ENCODE data around the gene SEPTIN2.

SEPTIN2 gene

GRCh38 chr2:241334813-241335212 lies 19.1 kb downstream of the SEPTIN2 start:
- DNase-seq (ENCODE audit: low read depth): no peak
- no peak for TF ChIP-seq CTCF (IDR thresholded peaks at IDR 0.05; ENCODE audit: low read length, missing control alignments)
- no peak overlapping the region for H3K4me3 ChIP-seq (replicated peaks; ENCODE audit: low read depth, low read length)

- no peak overlapping the region for H3K4me3 ChIP-seq (replicated peaks; ENCODE audit: low read depth, low read length)
- DNase-seq (ENCODE audit: low read depth): peak; percentile 29
- no peak for TF ChIP-seq CTCF (IDR thresholded peaks at IDR 0.05; ENCODE audit: low read length, missing control alignments)
Measured at GRCh38 chr2:241339839-241340630, 24.3 kb downstream of the SEPTIN2 start.

- H3K4me3 ChIP-seq (replicated peaks; ENCODE audit: low read depth, low read length): no peak overlapping the region
- TF ChIP-seq CTCF (IDR thresholded peaks at IDR 0.05; ENCODE audit: low read length, missing control alignments): no peak
- DNase-seq (ENCODE audit: low read depth): no peak
Measured at GRCh38 chr2:241340631-241341163, 25.0 kb downstream of the SEPTIN2 start.

GRCh38 chr2:241344925-241345651 lies 29.4 kb downstream of the SEPTIN2 start:
- DNase-seq (ENCODE audit: low read depth): peak; percentile 21
- TF ChIP-seq CTCF (IDR thresholded peaks at IDR 0.05; ENCODE audit: low read length, missing control alignments): no peak
- no peak overlapping the region for H3K4me3 ChIP-seq (replicated peaks; ENCODE audit: low read depth, low read length)

GRCh38 chr2:241349941-241350340 lies 34.2 kb downstream of the SEPTIN2 start:
- DNase-seq (ENCODE audit: low read depth): no peak
- TF ChIP-seq CTCF (IDR thresholded peaks at IDR 0.05; ENCODE audit: low read length, missing control alignments): no peak
- H3K4me3 ChIP-seq (replicated peaks; ENCODE audit: low read depth, low read length): no peak overlapping the region

- no peak for TF ChIP-seq CTCF (IDR thresholded peaks at IDR 0.05; ENCODE audit: low read length, missing control alignments)
- no peak overlapping the region for H3K4me3 ChIP-seq (replicated peaks; ENCODE audit: low read depth, low read length)
- no peak for DNase-seq (ENCODE audit: low read depth)
Measured at GRCh38 chr2:241350530-241350877, 34.8 kb downstream of the SEPTIN2 start.
